ENCODE measurements around the gene UBE2M.

Gene UBE2M

GRCh38 chr19:58571575-58571947 lies 13.2 kb upstream of the UBE2M start:
- no peak for DNase-seq (ENCODE audit: low spot score)

DNA sequence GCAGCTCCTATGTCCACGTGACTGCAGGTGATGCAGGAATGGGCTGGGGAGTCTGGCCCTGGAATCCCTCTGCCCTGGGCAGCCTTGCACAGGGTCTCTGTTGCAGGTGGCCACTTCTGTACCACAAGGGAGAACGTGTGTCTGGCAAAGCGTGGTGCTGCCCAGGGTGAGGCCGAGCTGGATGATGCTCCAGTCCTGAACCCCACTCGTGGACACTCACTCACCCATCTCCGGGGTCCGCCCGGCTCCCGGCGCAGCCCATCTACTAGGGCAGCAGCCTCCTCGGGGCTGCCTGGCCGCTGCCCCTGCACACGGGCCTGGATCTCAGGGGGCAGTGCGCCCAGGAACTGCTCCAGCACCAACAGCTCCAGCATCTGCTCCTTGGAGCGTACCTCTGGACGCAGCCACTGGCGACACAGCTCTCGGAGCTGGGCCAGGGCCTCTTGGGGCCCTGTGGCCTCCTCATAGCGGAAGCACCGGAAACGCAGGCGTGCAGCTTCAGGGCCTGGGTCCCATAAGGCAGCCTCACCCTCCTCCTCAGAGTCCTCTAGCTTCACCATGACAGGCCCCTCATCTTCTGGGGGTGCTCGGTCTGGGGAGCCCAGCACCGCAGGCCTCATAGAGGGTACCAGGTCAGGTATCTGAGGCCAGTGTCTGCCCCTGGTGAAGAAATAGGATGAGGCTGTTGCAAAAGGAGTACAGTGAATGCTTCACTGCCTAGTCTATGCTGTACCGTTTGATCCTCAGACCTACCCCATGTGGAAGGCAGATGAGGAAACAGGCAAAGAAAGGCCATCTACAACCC lies 12.6 kb upstream of the UBE2M start:
- DNase-seq (ENCODE audit: low spot score), result no peak

- DNase-seq (ENCODE audit: low spot score), result no peak
Measured at GRCh38 chr19:58569943-58570670, 11.7 kb upstream of the UBE2M start.

- DNase-seq (ENCODE audit: low spot score), result no peak
Measured at GRCh38 chr19:58569191-58569942, 11.0 kb upstream of the UBE2M start.

GRCh38 chr19:58568453-58569130 lies 10.2 kb upstream of the UBE2M start:
- no peak for DNase-seq (ENCODE audit: low spot score)

DNA sequence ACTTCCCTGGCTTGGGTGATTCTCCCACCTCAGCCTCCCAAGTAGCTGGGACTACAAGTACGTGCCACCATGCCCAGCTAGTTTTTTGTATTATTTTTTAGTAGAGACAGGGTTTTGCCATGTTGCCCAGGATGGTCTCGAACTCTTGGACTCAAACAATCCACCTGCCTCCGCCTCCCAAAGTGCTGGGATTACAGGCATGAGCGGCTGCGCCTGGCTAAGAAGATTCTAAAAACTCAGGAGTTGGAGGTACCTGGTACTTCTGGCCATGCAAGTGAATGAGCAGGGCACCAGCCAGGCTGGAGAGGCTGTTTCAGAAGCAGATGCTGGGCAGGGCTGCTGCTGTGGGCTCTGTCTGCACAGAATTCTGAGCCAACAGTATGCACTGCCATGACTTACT lies 8.6 kb upstream of the UBE2M start:
- DNase-seq (ENCODE audit: low spot score), result no peak

DNA sequence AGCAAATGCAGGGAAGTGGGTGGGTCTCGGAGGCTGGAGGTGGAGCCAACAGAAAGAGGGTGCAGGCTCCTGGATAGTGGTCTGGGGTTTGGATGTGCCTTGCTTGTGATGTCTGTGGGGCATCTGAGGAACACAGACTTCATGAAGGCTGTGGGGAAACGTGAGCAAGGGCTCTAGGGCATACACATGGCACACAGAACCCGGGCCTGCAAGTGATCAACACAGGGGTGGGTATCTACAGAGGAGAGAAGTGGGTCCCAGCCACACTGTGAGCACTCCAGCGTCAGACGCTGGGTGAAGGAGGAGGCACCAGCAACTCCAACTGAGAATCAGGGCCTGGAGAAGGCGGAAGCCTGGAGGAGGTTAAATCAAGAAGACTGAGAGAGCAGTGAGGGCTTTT lies 5.4 kb upstream of the UBE2M start:
- no peak for DNase-seq (ENCODE audit: low spot score)

- DNase-seq (ENCODE audit: low spot score), result peak; percentile 75
Measured at GRCh38 chr19:58563034-58563573, 4.7 kb upstream of the UBE2M start.

GRCh38 chr19:58562122-58563033 lies 4.0 kb upstream of the UBE2M start:
- DNase-seq (ENCODE audit: low spot score), result no peak

DNA sequence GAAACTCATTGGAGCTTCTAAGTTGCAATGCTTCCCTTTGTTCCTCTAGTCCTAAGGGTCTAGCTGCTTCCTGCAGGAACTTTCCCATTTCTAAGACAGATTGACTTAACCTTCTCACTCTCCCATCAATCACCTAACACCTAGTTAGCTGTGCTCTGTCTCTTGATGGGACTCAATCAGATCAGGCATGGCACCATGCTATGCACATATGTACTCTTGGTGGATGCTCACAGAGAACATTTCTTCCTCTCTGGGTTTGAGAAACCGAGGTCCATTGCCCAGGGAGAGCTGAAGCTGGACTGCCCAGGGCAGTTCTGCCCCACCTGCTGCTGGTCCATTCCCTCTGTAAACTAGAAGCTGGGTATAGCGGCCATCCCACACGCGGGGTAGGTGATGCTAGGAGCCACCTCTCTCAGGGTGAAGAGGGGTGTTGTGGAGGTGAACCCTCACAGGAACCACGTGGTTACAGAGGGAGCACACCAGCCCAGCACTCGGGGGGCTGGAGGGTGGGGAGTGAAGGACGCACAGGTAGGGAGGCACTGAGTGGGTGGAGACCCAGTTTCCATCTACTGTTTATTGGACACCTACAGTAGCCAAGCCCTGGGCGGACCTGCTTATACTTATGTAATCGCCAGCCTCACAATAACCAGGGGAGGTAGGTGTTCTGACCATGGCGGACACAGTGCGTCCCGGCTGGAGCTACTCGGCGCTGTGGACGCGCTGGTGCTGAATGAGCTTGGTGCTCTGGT lies 3.1 kb upstream of the UBE2M start:
- DNase-seq (ENCODE audit: low spot score), result no peak

- DNase-seq (ENCODE audit: low spot score), result no peak
Measured at GRCh38 chr19:58560921-58561320, 2.5 kb upstream of the UBE2M start.

DNA sequence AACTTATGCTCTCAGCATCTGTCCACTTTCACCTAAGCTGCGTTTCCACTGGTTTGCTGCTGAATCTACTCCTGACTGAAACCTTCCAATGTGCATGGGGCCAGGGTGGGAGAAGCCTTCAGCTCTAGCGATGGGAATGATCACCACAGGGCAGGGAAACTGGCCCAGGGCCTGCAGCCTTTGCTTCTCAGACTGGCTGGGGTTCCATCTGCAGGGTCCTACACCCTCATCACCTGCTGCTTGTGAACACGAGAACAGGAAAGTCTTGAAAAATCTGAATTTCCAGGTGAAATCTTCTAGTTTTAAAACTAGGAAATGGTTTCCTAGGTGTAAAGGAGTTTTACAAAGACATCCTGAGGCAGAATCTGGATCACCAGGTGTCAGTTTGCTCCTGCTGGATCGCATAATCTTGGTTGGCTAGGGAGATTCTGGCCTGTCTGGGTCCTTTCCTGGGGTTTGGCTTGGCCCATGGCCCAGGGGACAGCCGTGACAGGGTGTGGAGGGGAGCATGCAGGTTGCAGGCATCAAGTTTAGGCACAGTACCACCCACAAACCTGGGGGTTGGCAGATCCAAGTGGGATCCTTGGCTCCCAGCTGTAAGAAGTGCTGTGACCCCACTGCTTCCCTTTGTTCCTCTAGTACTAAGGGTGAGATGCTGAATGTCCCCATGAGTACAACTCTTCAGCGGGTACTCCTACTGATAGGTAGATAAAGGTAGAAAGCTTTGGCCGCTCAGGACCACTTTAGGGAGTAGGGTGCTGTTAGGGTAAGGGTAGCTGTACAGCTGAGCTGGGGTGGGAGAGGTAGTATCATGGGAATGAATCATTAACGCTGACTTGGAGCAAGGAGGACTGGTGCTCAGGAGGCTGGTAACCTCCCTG lies 1.8 kb upstream of the UBE2M start:
- DNase-seq (ENCODE audit: low spot score), result no peak

- peak; percentile 87 for DNase-seq (ENCODE audit: low spot score)
Measured at GRCh38 chr19:58559275-58560006, 1.0 kb upstream of the UBE2M start.

GRCh38 chr19:58558623-58559274 lies 338 bp upstream of the UBE2M start:
- DNase-seq (ENCODE audit: low spot score), result peak; percentile 94

DNA sequence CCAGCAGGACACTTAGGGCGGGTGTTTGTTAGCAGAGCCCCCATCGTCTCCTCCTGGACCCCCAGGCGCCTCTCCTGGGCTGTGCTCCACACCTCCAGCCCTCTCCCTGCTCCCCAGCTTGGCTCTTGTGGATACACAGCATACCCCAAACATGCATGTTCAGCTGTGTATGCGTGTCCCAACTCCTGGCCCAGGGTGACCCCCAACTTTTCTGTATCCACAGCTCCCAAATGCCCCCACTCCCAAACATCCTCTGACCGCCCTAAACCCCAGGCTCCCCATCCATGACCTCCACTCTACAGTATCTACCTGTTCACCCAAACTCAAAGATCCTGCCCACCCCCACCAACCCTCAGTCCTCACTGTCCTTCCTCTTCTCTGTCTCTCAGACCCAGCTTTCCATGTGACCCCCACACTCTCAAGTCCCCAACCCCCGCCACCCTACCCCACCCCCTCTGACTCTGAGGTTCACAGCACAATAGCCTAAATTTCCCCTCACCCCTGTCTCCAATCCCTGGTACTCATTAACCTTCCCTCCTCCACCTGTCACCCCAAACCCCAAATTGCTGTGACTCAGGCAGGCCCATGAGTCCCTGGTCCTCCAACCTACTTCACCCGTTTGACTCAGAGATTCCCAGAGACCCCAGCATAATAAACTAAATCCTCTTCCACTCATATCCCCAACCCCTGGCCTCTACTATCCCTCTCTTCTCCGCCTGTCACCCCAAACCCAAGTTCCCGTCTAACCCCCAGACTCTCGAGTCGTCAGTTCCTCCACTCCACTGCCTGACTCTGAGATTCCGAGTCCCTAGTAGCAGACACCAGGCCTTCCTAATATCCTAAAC lies 968 bp downstream of the UBE2M start:
- DNase-seq (ENCODE audit: low spot score), result no peak

GRCh38 chr19:58556622-58557220 lies 1.7 kb downstream of the UBE2M start:
- no peak for DNase-seq (ENCODE audit: low spot score)
